ENCODE data around the gene SRPX2.
"Not testable (repeated sequence)": the region's sequence is repeated elsewhere in the genome, so short reads cannot be mapped to it uniquely, and the experiment has no call there.

Gene SRPX2

DNA sequence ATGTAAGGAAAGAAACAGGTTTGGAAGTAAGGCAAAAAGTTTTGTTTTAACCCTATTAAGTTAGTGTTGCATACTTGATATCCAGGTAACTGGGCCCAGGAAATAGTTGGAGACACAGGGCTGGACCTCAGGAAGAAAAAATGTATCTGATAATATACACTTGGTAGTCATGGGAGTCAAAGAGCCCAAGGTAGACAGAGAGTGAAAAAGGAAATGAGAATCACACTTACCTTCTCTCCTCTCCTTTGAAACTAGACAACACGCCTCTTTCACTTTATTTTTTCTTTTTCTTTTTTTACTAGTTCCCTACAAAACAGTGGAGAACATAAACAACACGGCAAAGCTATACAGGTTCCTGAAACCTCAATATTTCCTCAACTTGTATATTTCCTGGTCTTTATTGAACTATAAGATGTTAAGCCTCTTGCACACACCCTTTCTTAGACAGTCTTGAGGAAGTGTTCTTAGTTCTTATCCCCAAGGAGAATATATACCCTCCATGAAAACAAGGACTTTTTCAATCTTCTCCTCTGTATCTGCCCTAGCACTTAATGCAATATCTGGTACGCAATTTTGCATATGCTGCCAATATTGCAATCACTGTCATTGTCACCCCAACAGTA, 60.7 kb downstream of the SRPX2 start:
- DNase-seq = no peak

DNA sequence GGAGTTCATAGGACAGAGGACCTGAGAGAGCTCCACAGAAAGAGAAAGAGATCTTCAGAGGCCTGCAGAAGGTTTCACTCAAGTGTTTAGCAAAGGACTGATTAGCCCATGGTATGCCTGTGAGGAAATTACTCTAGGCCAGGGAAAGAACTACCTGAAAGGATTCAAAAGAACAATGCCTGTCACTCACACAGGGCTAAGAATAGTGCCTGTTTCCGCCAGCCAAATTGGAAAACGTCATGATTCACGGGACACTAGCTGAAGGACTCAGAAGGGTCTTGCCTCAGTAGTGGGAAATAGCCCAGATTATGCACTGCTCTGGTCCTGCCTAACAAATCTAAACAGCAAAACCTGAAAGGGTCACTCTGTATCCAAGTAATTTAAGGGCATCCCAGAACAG, 66.8 kb downstream of the SRPX2 start:
- no peak for DNase-seq

DNA sequence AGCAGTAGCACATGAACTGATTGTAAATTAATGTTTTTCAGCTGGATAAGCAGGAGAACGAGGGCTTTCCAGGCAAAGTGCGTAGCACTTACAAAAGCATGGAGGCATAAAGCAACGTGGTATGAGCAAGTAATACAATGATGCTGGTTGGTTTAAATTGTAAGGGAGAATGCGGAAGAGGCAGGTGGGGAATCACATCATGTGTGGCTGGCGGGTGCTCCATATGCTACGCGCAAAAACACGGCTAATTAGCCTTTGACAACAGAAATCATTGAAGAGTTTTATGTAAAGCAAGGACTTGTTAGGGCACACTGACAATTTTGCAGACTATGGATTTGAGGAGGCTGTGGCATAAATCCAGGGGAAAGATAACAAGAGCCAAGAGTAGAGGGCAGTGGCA, 73.4 kb downstream of the SRPX2 start:
- no peak for DNase-seq

DNA sequence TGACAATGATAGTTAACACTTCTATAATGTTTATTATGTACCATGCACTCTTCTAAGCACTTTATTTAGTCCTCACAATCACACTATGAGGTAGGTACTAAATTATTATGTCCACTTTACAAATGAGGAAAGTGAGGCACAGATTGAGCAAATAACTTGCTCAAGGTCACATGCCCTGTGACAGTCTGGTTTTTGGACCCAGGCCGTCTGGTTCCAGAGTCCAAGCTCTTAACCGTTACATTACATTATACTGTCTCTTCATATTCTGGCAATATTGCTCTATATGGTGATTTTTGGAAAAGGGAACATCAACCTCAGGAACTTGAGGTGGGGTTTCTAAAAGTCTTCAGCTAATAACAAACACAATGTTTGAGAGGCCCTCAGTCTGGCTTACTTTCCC, 75.1 kb downstream of the SRPX2 start:
- DNase-seq = no peak

DNA sequence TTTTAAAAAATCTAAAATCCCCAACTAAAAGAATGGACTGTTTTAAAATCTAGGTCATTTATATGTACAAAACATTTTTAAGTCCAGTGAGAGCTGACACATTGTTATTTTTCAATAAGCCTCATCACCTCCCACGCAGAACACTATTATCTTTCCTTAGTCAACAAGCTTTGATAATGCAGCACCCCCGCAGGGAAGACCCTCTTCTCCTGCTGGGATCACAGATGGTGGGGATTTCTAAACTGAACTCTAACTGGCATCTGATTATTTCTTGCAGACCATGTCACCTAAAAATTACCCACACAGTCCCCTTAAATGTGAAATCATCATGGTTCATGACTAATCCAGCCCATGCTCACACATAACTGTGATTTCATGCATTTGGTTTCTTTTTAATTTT, 76.3 kb downstream of the SRPX2 start:
- no peak for DNase-seq

DNA sequence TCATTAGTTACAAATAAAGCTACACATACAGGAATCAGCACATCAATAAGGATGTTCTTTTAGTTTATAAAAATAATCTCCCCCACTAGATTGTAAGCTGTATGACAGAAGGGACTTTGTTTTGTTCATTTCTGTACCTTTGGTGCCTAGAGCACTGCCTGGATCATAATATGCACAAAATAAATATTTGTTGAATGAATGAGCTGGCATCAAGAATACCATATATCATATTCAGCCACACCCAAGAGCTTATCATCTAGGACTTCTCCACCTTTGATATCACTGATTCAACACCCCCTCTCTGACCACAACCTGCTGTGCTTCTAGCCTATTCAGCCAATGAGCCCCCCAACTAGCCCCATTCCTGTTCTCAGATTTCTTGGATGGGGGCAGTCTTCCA, 77.3 kb downstream of the SRPX2 start:
- DNase-seq = no peak

DNA sequence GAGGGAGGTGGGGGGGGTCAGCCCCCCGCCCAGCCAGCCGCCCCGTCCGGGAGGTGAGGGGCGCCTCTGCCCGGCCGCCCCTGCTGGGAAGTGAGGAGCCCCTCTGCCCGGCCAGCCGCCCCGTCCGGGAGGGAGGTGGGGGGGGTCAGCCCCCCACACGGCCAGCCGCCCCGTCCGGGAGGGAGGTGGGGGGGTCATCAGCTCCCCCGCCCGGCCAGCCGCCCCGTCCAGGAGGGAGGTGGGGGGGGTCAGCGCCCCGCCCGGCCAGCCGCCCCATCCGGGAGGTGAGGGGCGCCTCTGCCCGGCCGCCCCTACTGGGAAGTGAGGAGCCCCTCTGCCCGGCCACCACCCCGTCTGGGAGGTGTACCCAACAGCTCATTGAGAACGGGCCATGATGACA, 80.0 kb downstream of the SRPX2 start:
- not testable (repeated sequence) for DNase-seq
